ENCODE measurements around the gene STAC. TPM values are rescaled to one million over a fixed set of nuclear protein-coding genes. Genes with fewer than 3 reads are reported as not detected.

The STAC gene
- total and polyA plus RNA-seq, 7 donors: 0.19 to 1.5 (median 0.47) TPM

DNA sequence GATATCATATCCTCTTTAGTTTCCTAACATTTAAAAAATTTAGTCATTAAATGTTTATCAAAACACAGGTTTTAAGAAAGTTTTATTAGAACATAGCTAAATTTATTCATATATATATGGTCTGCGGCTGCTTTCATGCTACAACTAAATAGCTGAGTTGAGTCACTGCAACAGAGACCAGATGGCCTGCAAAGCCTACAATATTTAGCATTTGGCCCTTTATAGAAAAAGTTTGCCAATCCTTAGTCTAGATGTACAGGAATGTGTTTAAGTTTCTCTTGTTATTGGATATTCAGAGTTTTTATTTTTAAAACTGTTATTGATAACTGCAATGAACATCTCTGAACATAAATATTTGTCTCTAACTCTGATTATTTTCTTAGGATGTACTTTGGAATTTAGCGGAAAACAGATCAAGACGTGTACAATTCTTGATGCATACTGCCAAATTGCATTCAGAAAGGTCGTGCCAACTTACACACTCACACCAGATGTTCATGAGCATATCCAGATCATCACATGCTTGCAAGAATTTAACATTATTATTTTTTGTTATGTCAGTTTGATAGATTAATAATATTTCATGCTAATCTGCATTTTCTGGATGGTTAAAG, 157.9 kb downstream of the STAC start:
- H3K4me3 ChIP-seq: no peak overlapping the region
- TF ChIP-seq, protein P1, sequence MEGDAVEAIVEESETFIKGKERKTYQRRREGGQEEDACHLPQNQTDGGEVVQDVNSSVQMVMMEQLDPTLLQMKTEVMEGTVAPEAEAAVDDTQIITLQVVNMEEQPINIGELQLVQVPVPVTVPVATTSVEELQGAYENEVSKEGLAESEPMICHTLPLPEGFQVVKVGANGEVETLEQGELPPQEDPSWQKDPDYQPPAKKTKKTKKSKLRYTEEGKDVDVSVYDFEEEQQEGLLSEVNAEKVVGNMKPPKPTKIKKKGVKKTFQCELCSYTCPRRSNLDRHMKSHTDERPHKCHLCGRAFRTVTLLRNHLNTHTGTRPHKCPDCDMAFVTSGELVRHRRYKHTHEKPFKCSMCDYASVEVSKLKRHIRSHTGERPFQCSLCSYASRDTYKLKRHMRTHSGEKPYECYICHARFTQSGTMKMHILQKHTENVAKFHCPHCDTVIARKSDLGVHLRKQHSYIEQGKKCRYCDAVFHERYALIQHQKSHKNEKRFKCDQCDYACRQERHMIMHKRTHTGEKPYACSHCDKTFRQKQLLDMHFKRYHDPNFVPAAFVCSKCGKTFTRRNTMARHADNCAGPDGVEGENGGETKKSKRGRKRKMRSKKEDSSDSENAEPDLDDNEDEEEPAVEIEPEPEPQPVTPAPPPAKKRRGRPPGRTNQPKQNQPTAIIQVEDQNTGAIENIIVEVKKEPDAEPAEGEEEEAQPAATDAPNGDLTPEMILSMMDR (IDR thresholded peaks at IDR 0.05): no peak
- no peaks in the 10 kb centered on the region for H3K27me3 ChIP-seq (ENCODE audit: insufficient read depth in 3 of 3, low read length in 2 of 3)
- H3K27ac ChIP-seq: no peak overlapping the region
- ATAC-seq (no peak), DNase-seq (no peak)
- H3K4me1 ChIP-seq: no peaks in the 10 kb centered on the region
- intact Hi-C loops (cut with DNase I): no loop called here
- no peaks in the 10 kb centered on the region for H3K9me3 ChIP-seq
- H3K36me3 ChIP-seq (ENCODE audit: insufficient read depth in 1 of 2, low read depth in 1 of 2): no peaks in the 10 kb centered on the region
- WGBS, 3 donors: 33 to 52% (median 37%) methylated on average over 4 of the region's 4 CpGs

DNA sequence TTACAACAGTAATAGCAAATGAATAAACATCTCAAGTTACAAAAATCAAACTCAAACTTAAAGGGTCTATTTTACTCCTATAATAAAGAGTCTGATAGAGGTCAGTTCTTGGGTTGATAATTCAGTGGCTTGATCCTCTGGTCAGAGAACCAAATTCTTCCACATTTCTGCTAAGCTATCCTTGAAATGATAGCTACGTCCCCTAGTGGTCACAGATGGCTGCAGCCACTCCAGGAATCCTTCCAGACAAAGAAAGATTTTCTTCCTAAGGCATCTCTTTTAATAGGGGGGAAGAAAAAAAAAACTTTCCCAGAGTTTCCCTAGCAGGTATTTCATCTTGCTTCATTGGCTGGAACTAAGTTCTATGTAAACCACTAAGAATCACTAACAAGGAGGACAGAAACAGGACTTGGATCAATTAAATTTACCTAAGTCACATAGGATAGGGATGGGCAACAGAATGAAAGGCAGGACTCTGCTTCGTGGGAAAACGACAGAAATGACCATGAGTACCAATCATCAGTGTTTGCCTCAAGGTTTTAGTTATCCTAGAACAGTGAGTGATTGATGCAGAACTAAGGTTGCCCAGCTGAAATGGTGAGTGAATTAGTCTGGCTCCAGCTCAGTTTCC, 160.7 kb downstream of the STAC start:
- H3K4me3 ChIP-seq: no peak overlapping the region
- ATAC-seq: no peak
- TF ChIP-seq, protein P1 (IDR thresholded peaks at IDR 0.05): peak; percentile 19
- WGBS, 3 donors: 69 to 77% (median 71%) methylated on average over 3 of the region's 3 CpGs
- no peak overlapping the region for H3K27ac ChIP-seq
- intact Hi-C loops (cut with DNase I): no loop called here
- no peak for DNase-seq
- H3K4me1 ChIP-seq: no peaks in the 10 kb centered on the region
- no peaks in the 10 kb centered on the region for H3K9me3 ChIP-seq
- no peaks in the 10 kb centered on the region for H3K27me3 ChIP-seq (ENCODE audit: insufficient read depth in 3 of 3, low read length in 2 of 3)
- no peaks in the 10 kb centered on the region for H3K36me3 ChIP-seq (ENCODE audit: insufficient read depth in 1 of 2, low read depth in 1 of 2)

DNA sequence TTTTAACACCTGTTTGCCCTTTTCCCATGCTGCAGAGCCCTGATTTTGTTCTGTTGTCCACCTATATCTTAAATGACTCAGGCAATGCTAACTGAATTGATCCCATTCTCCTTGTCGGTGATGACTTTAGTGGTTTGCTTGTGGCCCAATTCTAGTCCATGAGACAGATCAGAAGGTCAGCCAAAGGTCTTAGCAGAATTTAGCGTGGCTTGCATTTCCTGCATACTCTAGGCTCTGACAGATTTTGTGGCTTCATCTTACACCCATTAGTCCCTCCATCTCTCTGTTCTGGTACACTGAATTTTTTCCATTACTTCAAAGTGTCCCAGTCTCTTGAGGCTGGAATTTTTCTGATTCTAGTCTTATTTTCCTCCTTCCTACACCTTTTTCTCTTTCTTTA, 161.9 kb downstream of the STAC start:
- 8 to 13% (median 9%) methylated on average over 2 of the region's 2 CpGs for WGBS, 3 donors
- Histone ChIP-seq H3K4me1 (no peaks in the 10 kb centered on the region), H3K27ac (no peak overlapping the region), H3K4me3 (no peak overlapping the region), H3K27me3 (ENCODE audit: insufficient read depth in 3 of 3, low read length in 2 of 3) (no peaks in the 10 kb centered on the region), H3K9me3 (no peaks in the 10 kb centered on the region), H3K36me3 (ENCODE audit: insufficient read depth in 1 of 2, low read depth in 1 of 2) (no peaks in the 10 kb centered on the region)
- ATAC-seq (no peak), DNase-seq (no peak)
- intact Hi-C loops (cut with DNase I): no loop called here
- TF ChIP-seq, protein P1 (IDR thresholded peaks at IDR 0.05): no peak

DNA sequence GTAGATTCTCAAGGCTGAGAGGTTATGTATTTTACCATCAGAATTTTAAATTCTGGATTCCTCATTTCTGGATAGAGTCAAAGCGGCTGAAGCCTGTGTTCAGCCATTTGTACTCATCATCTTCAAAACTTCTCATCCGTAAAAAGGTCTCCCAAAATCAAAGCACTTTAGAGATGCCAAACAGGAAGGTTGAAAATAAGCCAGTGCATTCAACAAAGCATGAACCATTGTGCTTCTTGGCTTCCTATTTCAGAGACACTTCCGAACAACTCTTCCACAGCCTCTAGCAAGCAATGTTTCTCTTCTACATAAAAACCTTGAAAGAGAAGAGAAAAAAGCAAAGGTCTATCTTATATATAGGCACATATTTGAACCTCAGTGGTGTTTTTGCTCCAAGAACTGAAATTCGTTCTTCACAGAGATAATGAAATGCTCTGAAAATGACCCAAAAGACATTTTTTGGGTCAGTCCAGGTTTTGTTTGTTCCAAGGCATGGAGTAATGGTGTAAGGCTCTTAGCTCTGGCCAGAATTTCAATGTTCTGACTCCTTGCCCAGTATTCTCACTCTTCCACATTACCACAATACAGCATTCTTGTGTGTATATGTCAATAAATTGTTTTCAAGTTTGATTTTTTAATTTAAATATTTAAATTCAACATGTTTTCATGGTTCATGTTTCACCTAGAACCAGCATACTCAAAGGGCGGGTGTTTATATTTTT, 163.1 kb downstream of the STAC start:
- peak in 1 of 4 donors; percentile 35 for ATAC-seq
- no peak overlapping the region for H3K4me3 ChIP-seq
- TF ChIP-seq, protein P1 (IDR thresholded peaks at IDR 0.05): no peak
- WGBS, 3 donors: 41 to 51% (median 47%) methylated on average over 5 of the region's 5 CpGs
- H3K27me3 ChIP-seq (ENCODE audit: insufficient read depth in 3 of 3, low read length in 2 of 3): no peaks in the 10 kb centered on the region
- H3K4me1 ChIP-seq: no peaks in the 10 kb centered on the region
- H3K27ac ChIP-seq: no peak overlapping the region
- no peaks in the 10 kb centered on the region for H3K9me3 ChIP-seq
- intact Hi-C loops (cut with DNase I): no loop called here
- DNase-seq: no peak
- H3K36me3 ChIP-seq (ENCODE audit: insufficient read depth in 1 of 2, low read depth in 1 of 2): no peaks in the 10 kb centered on the region
